Mesothelial cell of epicardium (in vitro differentiated cells): ENCODE data around the gene MTMR3. TPM values are rescaled to one million over a fixed set of nuclear protein-coding genes. Genes with fewer than 3 reads are reported as not detected.

ENCODE experiments used
- DNase-seq, 2 experiments: peaks; one replicate each; pipeline ENCODE4 v3.0.0; 2021; ENCODE audit warnings: low spot score in 2 of 2; ENCODE audit not compliant: unreplicated experiment in 2 of 2
- H3K27ac Mint-ChIP-seq: 2 replicates; pipeline ENCODE4 v1.8.0; 2021; ENCODE audit warnings: mixed read lengths
- H3K27me3 Mint-ChIP-seq: 2 replicates; pipeline ENCODE4 v1.8.0; 2021; ENCODE audit warnings: low read depth, mixed read lengths
- H3K36me3 Mint-ChIP-seq: 2 replicates; pipeline ENCODE4 v1.8.0; 2021; ENCODE audit warnings: mixed read lengths
- H3K4me1 Mint-ChIP-seq: 2 replicates; pipeline ENCODE4 v1.8.0; 2021; ENCODE audit warnings: mixed read lengths
- H3K4me3 Mint-ChIP-seq: 2 replicates; pipeline ENCODE4 v1.8.0; 2021; ENCODE audit warnings: mild to moderate bottlenecking, moderate library complexity, mixed read lengths
- H3K9me3 Mint-ChIP-seq: 2 replicates; pipeline ENCODE4 v1.8.0; 2021; ENCODE audit warnings: mixed read lengths
- microRNA-seq: library from miRNA; unstranded; fragments of <30 nt; microRNA quantifications from one replicate; pipeline ENCODE4 v1.2.0, GENCODE V29; 2021; ENCODE audit warnings: inconsistent platforms, mixed read lengths
- total RNA-seq: library from RNA; stranded (reverse); gene quantifications from 3 replicates; pipeline ENCODE4 v1.2.1, GENCODE V29; 2021
- TF ChIP-seq, protein P1 (sequence below): fragments of 200-600 bp; sonication (generic); IDR thresholded peaks from one replicate; pipeline ENCODE4 v1.5.0; 2021; ENCODE audit warnings: antibody characterized with exemption; ENCODE audit not compliant: unreplicated experiment

MTMR3 gene
- total RNA-seq, 1 donor from 2014 or later: 58.7 TPM

GRCh38 chr22:30078320-30079311 is 195.6 kb downstream of the MTMR3 start:
- no peak for DNase-seq
- Mint-ChIP-seq H3K4me3 (peak overlapping the region; percentile 41), H3K36me3 (no peaks in the 10 kb centered on the region), H3K4me1 (peaks cover 22% of the 10 kb centered on the region), H3K27me3 (peaks cover 16% of the 10 kb centered on the region), H3K9me3 (no peaks in the 10 kb centered on the region), H3K27ac (peak overlapping the region; percentile 74)
- TF ChIP-seq, protein P1, sequence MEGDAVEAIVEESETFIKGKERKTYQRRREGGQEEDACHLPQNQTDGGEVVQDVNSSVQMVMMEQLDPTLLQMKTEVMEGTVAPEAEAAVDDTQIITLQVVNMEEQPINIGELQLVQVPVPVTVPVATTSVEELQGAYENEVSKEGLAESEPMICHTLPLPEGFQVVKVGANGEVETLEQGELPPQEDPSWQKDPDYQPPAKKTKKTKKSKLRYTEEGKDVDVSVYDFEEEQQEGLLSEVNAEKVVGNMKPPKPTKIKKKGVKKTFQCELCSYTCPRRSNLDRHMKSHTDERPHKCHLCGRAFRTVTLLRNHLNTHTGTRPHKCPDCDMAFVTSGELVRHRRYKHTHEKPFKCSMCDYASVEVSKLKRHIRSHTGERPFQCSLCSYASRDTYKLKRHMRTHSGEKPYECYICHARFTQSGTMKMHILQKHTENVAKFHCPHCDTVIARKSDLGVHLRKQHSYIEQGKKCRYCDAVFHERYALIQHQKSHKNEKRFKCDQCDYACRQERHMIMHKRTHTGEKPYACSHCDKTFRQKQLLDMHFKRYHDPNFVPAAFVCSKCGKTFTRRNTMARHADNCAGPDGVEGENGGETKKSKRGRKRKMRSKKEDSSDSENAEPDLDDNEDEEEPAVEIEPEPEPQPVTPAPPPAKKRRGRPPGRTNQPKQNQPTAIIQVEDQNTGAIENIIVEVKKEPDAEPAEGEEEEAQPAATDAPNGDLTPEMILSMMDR: no peak

DNA sequence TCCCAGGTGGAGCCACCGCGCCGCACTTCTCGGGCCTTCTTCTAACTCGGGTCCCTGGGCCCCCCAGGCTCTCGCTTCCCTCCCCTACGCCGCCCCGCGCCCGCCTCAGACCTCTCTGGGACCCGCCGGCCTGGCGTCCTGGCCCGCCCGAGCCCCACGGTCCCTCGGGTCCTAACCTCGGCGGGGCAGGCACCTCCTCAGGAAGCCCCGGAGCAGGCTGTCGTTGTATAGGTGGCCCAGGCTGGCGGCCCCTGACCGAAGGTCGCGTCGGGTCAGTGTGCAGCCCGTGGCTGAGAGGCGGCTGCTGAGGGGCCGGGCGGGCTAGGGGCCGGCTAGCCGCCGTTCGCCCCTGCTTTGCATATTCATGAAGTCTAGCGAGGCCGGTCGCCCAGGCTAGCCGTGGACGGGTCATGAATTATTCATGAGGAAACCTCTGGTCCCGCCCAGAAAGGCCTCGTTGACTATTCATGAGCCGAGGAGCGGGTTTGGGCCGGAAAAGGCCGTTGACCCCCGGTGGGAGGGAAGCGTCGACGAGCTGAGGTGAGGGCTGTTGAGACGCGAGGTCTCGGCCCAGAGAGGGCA is 197.1 kb downstream of the MTMR3 start, which contains the start of gene HORMAD2:
HORMAD2 (plus strand) TSS at position 513 of the 582 bp plus-strand sequence. CDS start 13,489 bp downstream, outside the sequence.
- DNase-seq: peak; percentile 25 to 45
- no peak within 1 kb of the TSS for H3K27ac Mint-ChIP-seq
- peaks cover 22% of the 10 kb centered on the region for H3K4me1 Mint-ChIP-seq
- H3K9me3 Mint-ChIP-seq: peaks cover 6% of the 10 kb centered on the region
- TF ChIP-seq, protein P1: no peak
- no peaks in the 10 kb centered on the region for H3K36me3 Mint-ChIP-seq
- H3K27me3 Mint-ChIP-seq: peaks cover 7% of the 10 kb centered on the region
- H3K4me3 Mint-ChIP-seq: peak within 1 kb of the TSS; percentile 65

Small RNA genes lying within 50 kb of the gene (microRNA-seq; reads per million reads assigned to microRNA genes)
- 3.5 reads per million, percentile 9 among the genes with 10 or more reads in this experiment for gene MIR6818

Other genes with a start within 250 kb of the MTMR3 start
- 0.11 TPM in 1 of 3 replicates, not detected in the others for gene CABP7, start 163.2 kb upstream of the MTMR3 start, total RNA-seq
- 16.5 to 18.8 TPM (median 17.1 TPM) in 3 replicates for gene ZMAT5, start 116.2 kb upstream of the MTMR3 start, total RNA-seq
- 72.9 to 88.1 TPM (median 76.6 TPM) in 3 replicates for gene UQCR10, start 115.8 kb upstream of the MTMR3 start, total RNA-seq
- 53.4 to 58.2 TPM (median 57.1 TPM) in 3 replicates for gene ASCC2, start 44.9 kb upstream of the MTMR3 start, total RNA-seq
- 0.23 to 0.47 TPM in 2 of 3 replicates, not detected in the other for gene HORMAD2, start 197.3 kb downstream of the MTMR3 start, total RNA-seq